ENCODE data around the gene BYSL. TPM values are rescaled to one million over a fixed set of nuclear protein-coding genes. Genes with fewer than 3 reads are reported as not detected.

The BYSL gene
- total RNA-seq, 1 experiment from 2014 or later = 58.0 TPM

DNA sequence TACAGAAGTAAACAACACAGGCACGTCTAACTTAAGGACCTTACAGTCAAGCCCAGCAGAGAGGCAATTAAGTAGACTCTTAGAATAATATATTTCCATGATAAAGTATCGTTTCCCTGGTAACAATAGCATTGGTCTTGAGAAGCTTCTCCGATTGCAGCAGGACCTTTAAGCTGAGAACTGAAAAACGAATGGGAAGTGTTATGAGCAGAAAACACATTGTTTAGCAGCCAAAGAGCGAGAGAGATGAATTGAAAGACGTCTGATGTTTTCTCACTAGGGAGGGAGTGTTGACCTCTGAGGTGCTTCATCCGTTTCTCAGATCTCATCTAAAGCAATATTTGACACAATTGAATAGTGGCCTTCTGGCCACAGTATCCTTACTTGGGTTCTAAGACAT, 855 bp downstream of the BYSL start:
- Mint-ChIP-seq H3K4me1 (ENCODE audit: insufficient read depth, unreplicated experiment) (peaks cover 41% of the 10 kb centered on the region), H3K9me3 (ENCODE audit: unreplicated experiment) (no peaks in the 10 kb centered on the region), H3K36me3 (ENCODE audit: insufficient read depth, unreplicated experiment) (peaks cover 53% of the 10 kb centered on the region), H3K4me3 (ENCODE audit: unreplicated experiment) (peak overlapping the region; percentile 99), H3K27ac (ENCODE audit: low read depth, unreplicated experiment) (peak overlapping the region; percentile 100), H3K27me3 (ENCODE audit: insufficient read depth, unreplicated experiment) (no peaks in the 10 kb centered on the region)
- POLR2A ChIA-PET = interaction anchor here (0.8 to 5.4 kb wide), 10 partner anchors 8 to 189 kb away, joined by 3 to 157 read pairs (median 21); partner anchors contain the start of genes CCND3, TAF8, TOMM6 and USP49
- TF ChIP-seq, protein P1, sequence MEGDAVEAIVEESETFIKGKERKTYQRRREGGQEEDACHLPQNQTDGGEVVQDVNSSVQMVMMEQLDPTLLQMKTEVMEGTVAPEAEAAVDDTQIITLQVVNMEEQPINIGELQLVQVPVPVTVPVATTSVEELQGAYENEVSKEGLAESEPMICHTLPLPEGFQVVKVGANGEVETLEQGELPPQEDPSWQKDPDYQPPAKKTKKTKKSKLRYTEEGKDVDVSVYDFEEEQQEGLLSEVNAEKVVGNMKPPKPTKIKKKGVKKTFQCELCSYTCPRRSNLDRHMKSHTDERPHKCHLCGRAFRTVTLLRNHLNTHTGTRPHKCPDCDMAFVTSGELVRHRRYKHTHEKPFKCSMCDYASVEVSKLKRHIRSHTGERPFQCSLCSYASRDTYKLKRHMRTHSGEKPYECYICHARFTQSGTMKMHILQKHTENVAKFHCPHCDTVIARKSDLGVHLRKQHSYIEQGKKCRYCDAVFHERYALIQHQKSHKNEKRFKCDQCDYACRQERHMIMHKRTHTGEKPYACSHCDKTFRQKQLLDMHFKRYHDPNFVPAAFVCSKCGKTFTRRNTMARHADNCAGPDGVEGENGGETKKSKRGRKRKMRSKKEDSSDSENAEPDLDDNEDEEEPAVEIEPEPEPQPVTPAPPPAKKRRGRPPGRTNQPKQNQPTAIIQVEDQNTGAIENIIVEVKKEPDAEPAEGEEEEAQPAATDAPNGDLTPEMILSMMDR (IDR thresholded peaks at IDR 0.05; ENCODE audit: unreplicated experiment) = no peak
- CTCF ChIA-PET = interaction anchor here (0.6 to 5.2 kb wide), 15 partner anchors 8 to 577 kb away, joined by 3 to 74 read pairs (median 5); partner anchors contain the start of genes CCND3 and TOMM6
- intact Hi-C loops (cut with micrococcal nuclease) = loop anchor here (5.0 kb wide), 1 partner anchor 120 kb away; no protein-coding TSS in a partner anchor
- DNase-seq (ENCODE audit: unreplicated experiment) = no peak
- BruUV-seq (replicated peaks) = no TSS peak

DNA sequence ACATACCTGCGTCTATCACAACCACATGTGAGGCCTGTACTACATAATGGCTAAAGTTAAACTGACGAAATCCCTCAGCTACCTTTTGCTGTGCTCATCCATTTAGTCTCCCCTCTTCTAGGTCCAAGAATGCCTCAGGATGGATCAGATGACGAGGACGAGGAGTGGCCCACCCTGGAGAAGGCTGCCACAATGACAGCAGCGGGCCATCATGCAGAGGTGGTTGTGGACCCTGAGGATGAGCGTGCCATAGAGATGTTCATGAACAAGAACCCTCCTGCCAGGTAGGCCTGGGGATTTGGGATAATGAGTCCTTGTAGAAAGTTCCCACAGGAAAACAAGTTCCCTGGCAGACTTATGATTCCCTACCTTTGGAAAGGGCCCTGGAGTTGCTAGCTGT, 6.0 kb downstream of the BYSL start:
- no peak overlapping the region for H3K4me3 Mint-ChIP-seq (ENCODE audit: unreplicated experiment)
- ChIA-PET POLR2A (interaction anchor here (0.7 kb wide), 1 partner anchor 17 kb away, joined by 3 read pairs; no protein-coding TSS in a partner anchor), CTCF (interaction anchor here (0.6 to 1.1 kb wide), 5 partner anchors 9 to 14 kb away, joined by 3 to 6 read pairs (median 3); no protein-coding TSS in a partner anchor)
- peaks cover 81% of the 10 kb centered on the region for H3K36me3 Mint-ChIP-seq (ENCODE audit: insufficient read depth, unreplicated experiment)
- no TSS peak for BruUV-seq (replicated peaks)
- no peak overlapping the region for H3K27ac Mint-ChIP-seq (ENCODE audit: low read depth, unreplicated experiment)
- peaks cover 25% of the 10 kb centered on the region for H3K4me1 Mint-ChIP-seq (ENCODE audit: insufficient read depth, unreplicated experiment)
- intact Hi-C loops (cut with micrococcal nuclease) = no loop called here
- H3K9me3 Mint-ChIP-seq (ENCODE audit: unreplicated experiment) = no peaks in the 10 kb centered on the region
- DNase-seq (ENCODE audit: unreplicated experiment) = no peak
- no peaks in the 10 kb centered on the region for H3K27me3 Mint-ChIP-seq (ENCODE audit: insufficient read depth, unreplicated experiment)
- TF ChIP-seq, protein P1 (IDR thresholded peaks at IDR 0.05; ENCODE audit: unreplicated experiment) = no peak

DNA sequence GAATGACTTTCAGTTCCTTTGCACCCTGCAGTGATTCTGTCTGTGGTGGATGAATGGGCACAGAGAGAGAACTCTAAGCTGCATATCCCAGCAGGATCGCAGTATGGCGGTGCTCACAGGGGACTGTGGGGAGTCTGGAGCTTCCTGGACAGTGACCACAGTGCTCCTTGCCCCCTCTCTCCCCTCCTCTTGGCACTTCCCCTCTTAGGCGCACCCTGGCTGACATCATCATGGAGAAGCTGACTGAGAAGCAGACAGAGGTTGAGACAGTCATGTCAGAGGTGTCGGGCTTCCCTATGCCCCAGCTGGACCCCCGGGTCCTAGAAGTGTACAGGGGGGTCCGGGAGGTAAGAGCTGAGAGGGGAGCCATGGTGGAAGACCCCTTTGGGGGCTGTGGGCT, 8.6 kb downstream of the BYSL start:
- BruUV-seq (replicated peaks) = no TSS peak
- no peaks in the 10 kb centered on the region for H3K27me3 Mint-ChIP-seq (ENCODE audit: insufficient read depth, unreplicated experiment)
- no peak overlapping the region for H3K4me3 Mint-ChIP-seq (ENCODE audit: unreplicated experiment)
- H3K36me3 Mint-ChIP-seq (ENCODE audit: insufficient read depth, unreplicated experiment) = peaks cover 88% of the 10 kb centered on the region
- ChIA-PET POLR2A (interaction anchor here (0.6 to 14.4 kb wide), 5 partner anchors 7 to 121 kb away, joined by 3 to 157 read pairs (median 4); partner anchors contain the start of genes BYSL, MED20 and TAF8), CTCF (interaction anchor here (0.9 to 2.3 kb wide), 6 partner anchors 9 to 145 kb away, joined by 3 to 16 read pairs (median 4); partner anchors contain the start of genes BYSL and MED20)
- TF ChIP-seq, protein P1 (IDR thresholded peaks at IDR 0.05; ENCODE audit: unreplicated experiment) = no peak
- DNase-seq (ENCODE audit: unreplicated experiment) = no peak
- no peak overlapping the region for H3K27ac Mint-ChIP-seq (ENCODE audit: low read depth, unreplicated experiment)
- intact Hi-C loops (cut with micrococcal nuclease) = no loop called here
- peaks cover 2% of the 10 kb centered on the region for H3K4me1 Mint-ChIP-seq (ENCODE audit: insufficient read depth, unreplicated experiment)
- no peaks in the 10 kb centered on the region for H3K9me3 Mint-ChIP-seq (ENCODE audit: unreplicated experiment)

DNA sequence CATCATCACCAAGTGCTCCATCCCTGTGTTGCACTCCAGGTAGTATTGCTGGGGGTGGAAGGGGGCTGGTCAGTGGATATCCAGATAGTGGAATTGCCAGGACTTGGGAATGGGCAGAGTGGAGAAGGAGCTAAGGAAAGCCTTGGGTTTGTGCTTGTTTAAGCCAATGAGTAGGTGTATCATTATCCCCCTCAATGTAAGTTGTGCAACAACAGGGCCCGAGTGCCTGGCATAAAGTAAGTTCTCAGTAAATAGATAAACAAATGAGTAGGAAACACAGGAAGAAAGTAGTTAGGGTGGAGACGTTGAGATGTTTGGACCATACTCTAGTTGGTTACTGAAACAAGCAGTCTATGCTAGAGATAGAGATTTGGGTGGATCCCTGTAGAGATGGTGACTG, 10.5 kb downstream of the BYSL start:
- Mint-ChIP-seq H3K4me1 (ENCODE audit: insufficient read depth, unreplicated experiment) (peaks cover 9% of the 10 kb centered on the region), H3K9me3 (ENCODE audit: unreplicated experiment) (no peaks in the 10 kb centered on the region), H3K27me3 (ENCODE audit: insufficient read depth, unreplicated experiment) (no peaks in the 10 kb centered on the region), H3K4me3 (ENCODE audit: unreplicated experiment) (no peak overlapping the region), H3K36me3 (ENCODE audit: insufficient read depth, unreplicated experiment) (peaks cover 95% of the 10 kb centered on the region), H3K27ac (ENCODE audit: low read depth, unreplicated experiment) (no peak overlapping the region)
- POLR2A ChIA-PET = interaction anchor here (14.4 kb wide), 1 partner anchor 9 kb away, joined by 157 read pairs; the partner anchor contains the start of genes BYSL and MED20
- no TSS peak for BruUV-seq (replicated peaks)
- TF ChIP-seq, protein P1 (IDR thresholded peaks at IDR 0.05; ENCODE audit: unreplicated experiment) = no peak
- CTCF ChIA-PET = interaction anchor here (0.7 to 9.3 kb wide), 2 partner anchors 9 to 90 kb away, joined by 3 to 74 read pairs; partner anchors contain the start of genes BYSL and MED20
- intact Hi-C loops (cut with micrococcal nuclease) = no loop called here
- DNase-seq (ENCODE audit: unreplicated experiment) = no peak

Measured in MCF 10A (cell line).